Right lobe of liver (tissue), 6 donors: ENCODE measurements around the gene PLEKHA5. TPM values are rescaled to one million over a fixed set of nuclear protein-coding genes. Genes with fewer than 3 reads are reported as not detected.

Source experiments
- ATAC-seq, 4 donors: fragments of 200-7000 bp; cut with Tn5 transposase; one replicate each; pipeline ENCODE4 v1.9.1; 2020; ENCODE audit warnings: mild to moderate bottlenecking in 4 of 4, moderate library complexity in 4 of 4
- DNase-seq, 3 donors: peaks; one replicate each; pipeline ENCODE4 v3.0.0-alpha.2; 2020
- H3K27ac ChIP-seq, 3 donors: fragments of 200-600 bp; one replicate each; pipeline ENCODE4 v1.8.0; 2022
- H3K27me3 ChIP-seq, 2 donors: fragments of 200-600 bp; one replicate each; pipeline ENCODE4 v1.8.0; 2022
- H3K36me3 ChIP-seq, 4 donors: fragments of 200-600 bp; sonication (generic) in 1 of 4; one replicate each; pipeline versions ENCODE4 v1.5.1 to v1.8.0; 2017 to 2022; ENCODE audit warnings: control low read depth in 1 of 4
- H3K4me1 ChIP-seq, 4 donors: fragments of 200-600 bp; sonication (generic) in 1 of 4; one replicate each; pipeline versions ENCODE4 v1.5.1 to v1.8.0; 2017 to 2022; ENCODE audit warnings: control low read depth in 1 of 4
- H3K4me3 ChIP-seq, 3 donors: fragments of 200-600 bp; one replicate each; pipeline ENCODE4 v1.8.0; 2022
- H3K9me3 ChIP-seq, 4 donors: fragments of 200-600 bp; sonication (generic) in 1 of 4; one replicate each; pipeline versions ENCODE4 v1.5.1 to v1.8.0; 2017 to 2022; ENCODE audit warnings: control low read depth in 1 of 4
- POLR2A ChIP-seq: fragments of 450-650 bp; IDR thresholded peaks from one replicate; pipeline ENCODE4 v1.6.1; 2017; ENCODE audit warnings: antibody characterized with exemption, mild to moderate bottlenecking
- WGBS: methylation state at CpG from one replicate; pipeline ENCODE4 v1.1.6; 2018; ENCODE audit warnings: low coverage, low lambda C conversion rate; ENCODE audit not compliant: insufficient coverage; ENCODE audit errors: missing lambda C conversion rate; 5-methylcytosine and 5-hydroxymethylcytosine counted together
- intact Hi-C, 2 donors: fragments of 100-400 bp; cut with DNase I; formaldehyde crosslinking; loops; one replicate each; pipeline versions ENCODE4 v1.11.2 to v1.14.1; 2022
- total RNA-seq, 6 experiments: library from RNA; depleted of rRNA in 2 of 6; stranded (reverse); fragments of >200 nt in 2 of 6; fragmentation: NEBNext Ultra II Directional in 3 of 6; extraction: Animal tissue kit (Norgen Biotek cat#: 25700) in 3 of 6; gene quantifications; one replicate each; pipeline versions ENCODE4 v1.1.0 to v1.2.4, GENCODE V29; 2016 to 2023
- TF ChIP-seq, protein P1 (sequence below), 4 donors: fragments of 200-600 bp in 3 of 4; fragments of 450-650 bp in 1 of 4; IDR thresholded peaks; one replicate each; pipeline versions ENCODE4 v1.5.1 to v1.8.0; 2016 to 2022; ENCODE audit warnings: antibody characterized with exemption in 4 of 4, mild to moderate bottlenecking in 2 of 4
- donor health status: DM: no; HTN: yes; CAD: no.
- donor health status: DM: no; HTN: no; CAD: no.
- donor health status: DM: no; HTN: no; CAD: no.
- donor health status: DM: no; HTN: yes; CAD: no.
- donor health status: DM: no; HTN: yes; CAD: no.

PLEKHA5 gene
- total RNA-seq, 6 experiments from 2014 or later = 14.7 to 18.7 (median 15.8) TPM

DNA sequence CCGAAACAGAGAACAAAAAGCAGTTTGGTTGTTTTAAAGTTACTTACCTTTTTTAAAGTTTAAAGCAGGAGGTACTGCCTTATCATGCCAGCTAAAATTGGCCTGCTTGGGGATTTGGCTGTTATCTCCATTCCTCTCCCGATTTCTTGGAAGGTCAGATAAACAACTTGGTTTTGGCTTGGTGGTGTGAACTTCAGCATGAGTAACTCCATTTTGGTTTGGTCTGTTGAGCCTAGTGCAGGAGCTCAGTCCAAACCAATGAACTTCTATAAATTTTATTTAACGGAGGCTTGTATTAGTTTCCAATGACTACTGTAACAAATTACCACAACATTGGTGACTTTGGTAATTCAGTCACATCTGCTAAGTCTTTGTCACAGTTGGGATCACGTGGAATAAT, 82.3 kb downstream of the PLEKHA5 start:
- Histone ChIP-seq H3K27me3 (no peaks in the 10 kb centered on the region), H3K4me3 (no peak overlapping the region), H3K27ac (no peak overlapping the region), H3K9me3 (no peaks in the 10 kb centered on the region), H3K36me3 (no peaks in the 10 kb centered on the region), H3K4me1 (no peaks in the 10 kb centered on the region)
- no peak for DNase-seq
- TF ChIP-seq, protein P1, sequence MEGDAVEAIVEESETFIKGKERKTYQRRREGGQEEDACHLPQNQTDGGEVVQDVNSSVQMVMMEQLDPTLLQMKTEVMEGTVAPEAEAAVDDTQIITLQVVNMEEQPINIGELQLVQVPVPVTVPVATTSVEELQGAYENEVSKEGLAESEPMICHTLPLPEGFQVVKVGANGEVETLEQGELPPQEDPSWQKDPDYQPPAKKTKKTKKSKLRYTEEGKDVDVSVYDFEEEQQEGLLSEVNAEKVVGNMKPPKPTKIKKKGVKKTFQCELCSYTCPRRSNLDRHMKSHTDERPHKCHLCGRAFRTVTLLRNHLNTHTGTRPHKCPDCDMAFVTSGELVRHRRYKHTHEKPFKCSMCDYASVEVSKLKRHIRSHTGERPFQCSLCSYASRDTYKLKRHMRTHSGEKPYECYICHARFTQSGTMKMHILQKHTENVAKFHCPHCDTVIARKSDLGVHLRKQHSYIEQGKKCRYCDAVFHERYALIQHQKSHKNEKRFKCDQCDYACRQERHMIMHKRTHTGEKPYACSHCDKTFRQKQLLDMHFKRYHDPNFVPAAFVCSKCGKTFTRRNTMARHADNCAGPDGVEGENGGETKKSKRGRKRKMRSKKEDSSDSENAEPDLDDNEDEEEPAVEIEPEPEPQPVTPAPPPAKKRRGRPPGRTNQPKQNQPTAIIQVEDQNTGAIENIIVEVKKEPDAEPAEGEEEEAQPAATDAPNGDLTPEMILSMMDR (IDR thresholded peaks at IDR 0.05) = no peak
- no peak for TF ChIP-seq POLR2A
- no peak for ATAC-seq
- intact Hi-C loops = no loop called here
- 89% methylated on average over 4 of the region's 4 CpGs for WGBS

DNA sequence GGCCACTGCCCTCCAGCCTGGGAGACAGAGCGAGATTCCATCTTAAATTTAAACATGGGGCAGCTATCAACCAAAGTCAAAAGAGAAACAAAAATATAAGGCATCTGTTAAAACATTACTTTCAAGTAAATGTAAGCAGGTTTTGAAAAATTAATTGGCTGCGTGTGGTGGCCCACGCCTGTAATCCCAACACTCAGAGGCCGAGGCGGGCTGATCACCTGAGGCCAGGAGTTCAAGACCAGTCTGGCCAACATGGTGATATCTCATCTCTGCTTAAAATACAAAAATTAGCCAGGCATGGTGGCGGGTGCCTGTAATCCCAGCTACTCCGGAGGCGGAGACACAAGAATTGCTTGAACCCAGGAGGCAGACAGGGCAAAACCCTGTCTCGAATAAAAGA, 82.7 kb downstream of the PLEKHA5 start:
- Histone ChIP-seq H3K9me3 (no peaks in the 10 kb centered on the region), H3K27ac (no peak overlapping the region), H3K36me3 (no peaks in the 10 kb centered on the region), H3K4me3 (no peak overlapping the region), H3K4me1 (no peaks in the 10 kb centered on the region), H3K27me3 (no peaks in the 10 kb centered on the region)
- 86% methylated on average over 9 of the region's 9 CpGs for WGBS
- ATAC-seq (no peak), DNase-seq (no peak)
- intact Hi-C loops = no loop called here
- TF ChIP-seq POLR2A = no peak
- TF ChIP-seq, protein P1 (IDR thresholded peaks at IDR 0.05) = no peak

DNA sequence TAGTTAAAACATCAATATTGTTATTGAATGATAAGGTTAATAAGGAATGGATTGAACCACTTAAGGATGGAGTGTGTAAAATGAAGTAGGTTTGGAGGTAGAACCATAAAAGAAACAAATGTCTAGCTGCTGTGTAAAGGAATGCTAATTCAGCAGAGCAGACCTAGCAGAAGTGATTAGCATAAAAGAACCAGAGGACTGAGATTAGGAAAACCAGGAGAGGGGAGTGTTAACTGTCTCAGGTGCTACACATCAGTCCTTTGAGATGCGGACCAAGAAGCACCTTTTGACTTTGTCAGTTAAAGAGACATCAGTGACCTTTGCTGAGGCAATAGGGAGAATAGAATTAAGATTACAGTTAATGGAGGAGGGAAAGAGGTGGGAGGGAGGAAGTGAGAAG, 84.5 kb downstream of the PLEKHA5 start:
- Histone ChIP-seq H3K9me3 (no peaks in the 10 kb centered on the region), H3K27ac (no peak overlapping the region), H3K4me3 (no peak overlapping the region), H3K27me3 (no peaks in the 10 kb centered on the region), H3K36me3 (no peaks in the 10 kb centered on the region), H3K4me1 (no peaks in the 10 kb centered on the region)
- intact Hi-C loops = no loop called here
- TF ChIP-seq, protein P1 (IDR thresholded peaks at IDR 0.05) = no peak
- TF ChIP-seq POLR2A = no peak
- WGBS = 86% methylated on average over 1 of the region's 1 CpG
- DNase-seq (no peak), ATAC-seq (no peak)

DNA sequence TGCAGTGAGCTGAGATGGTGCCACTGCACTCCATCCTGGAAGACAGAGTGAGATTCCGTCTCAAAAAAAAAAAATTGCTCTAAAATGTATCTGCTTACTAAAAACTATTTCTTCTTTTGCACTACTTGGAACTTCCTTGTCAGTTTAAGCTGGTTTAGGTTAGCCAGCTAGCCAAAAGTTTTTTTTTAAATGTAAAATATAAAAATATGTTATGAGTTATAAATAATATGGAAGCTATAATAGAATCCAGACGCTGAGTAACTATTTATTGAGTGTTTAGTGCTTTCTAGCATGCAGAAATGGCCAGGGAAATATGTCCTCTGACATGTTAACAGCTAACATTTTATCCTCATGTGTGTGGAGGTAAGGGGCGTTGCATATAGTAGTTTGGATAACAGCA, 85.6 kb downstream of the PLEKHA5 start:
- 93% methylated on average over 3 of the region's 3 CpGs for WGBS
- H3K27me3 ChIP-seq = no peaks in the 10 kb centered on the region
- H3K36me3 ChIP-seq = no peaks in the 10 kb centered on the region
- ATAC-seq (no peak), DNase-seq (no peak)
- no peaks in the 10 kb centered on the region for H3K4me1 ChIP-seq
- TF ChIP-seq POLR2A = no peak
- TF ChIP-seq, protein P1 (IDR thresholded peaks at IDR 0.05) = no peak
- H3K27ac ChIP-seq = no peak overlapping the region
- H3K9me3 ChIP-seq = no peaks in the 10 kb centered on the region
- H3K4me3 ChIP-seq = no peak overlapping the region
- intact Hi-C loops = no loop called here

DNA sequence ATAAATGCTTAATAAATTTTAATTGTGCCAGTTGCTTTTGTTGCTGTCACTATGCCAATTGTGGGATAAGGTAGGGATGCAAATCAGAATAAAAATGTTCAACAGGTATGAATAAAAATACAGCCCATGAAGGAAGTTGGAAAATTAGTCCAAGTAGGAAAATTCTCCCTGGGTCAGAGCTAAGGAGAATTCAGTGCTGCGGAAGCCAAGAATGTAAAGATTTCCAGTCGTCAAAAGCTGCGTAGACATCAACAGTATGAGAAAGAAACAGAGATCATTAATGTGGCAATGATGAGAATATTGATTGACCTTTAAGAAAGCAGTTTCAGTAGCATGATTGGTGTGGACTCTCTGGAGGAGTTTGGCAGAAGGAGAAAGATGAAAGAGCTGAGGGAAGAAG, 87.9 kb downstream of the PLEKHA5 start:
- no peak for TF ChIP-seq POLR2A
- TF ChIP-seq, protein P1 (IDR thresholded peaks at IDR 0.05) = no peak
- Histone ChIP-seq H3K36me3 (no peaks in the 10 kb centered on the region), H3K9me3 (no peaks in the 10 kb centered on the region), H3K27me3 (no peaks in the 10 kb centered on the region), H3K4me3 (no peak overlapping the region), H3K4me1 (peaks cover 0 to 6% (median 0%) of the 10 kb centered on the region in 4 donors), H3K27ac (no peak overlapping the region)
- intact Hi-C loops = no loop called here
- ATAC-seq (no peak), DNase-seq (no peak)
- WGBS = 86% methylated on average over 3 of the region's 3 CpGs
